GM12878 (cell line): ENCODE measurements around the gene PEAR1. TPM values are rescaled to one million over a fixed set of nuclear protein-coding genes. Genes with fewer than 3 reads are reported as not detected.

Experiments used
- ATAC-seq: fragments of 200-7000 bp; cut with Tn5 transposase; 3 replicates; pipeline ENCODE4 v1.9.1; 2020; ENCODE audit warnings: mild to moderate bottlenecking, moderate library complexity
- BruUV-seq: library from RNA; stranded (reverse); fragments of 400-500 nt; replicated peaks from 2 replicates; lab custom pipeline; 2021; lab: Mats Ljungman, UMichigan
- CTCF ChIA-PET: fragments of 300-600 bp; sonication (Branson Sonifier 250); formaldehyde crosslinking; extraction: SDS; loops from one replicate; lab custom pipeline; 2021; ENCODE audit warnings: inconsistent platforms; lab: Yijun Ruan, JAX
- POLR2A ChIA-PET: fragments of 350-600 bp; formaldehyde crosslinking; extraction: SDS; loops from one replicate; lab custom pipeline; 2021; ENCODE audit warnings: inconsistent platforms; lab: Charles Lee
- RAD21 ChIA-PET: fragments of 300-600 bp; sonication (Branson Sonifier 250); formaldehyde crosslinking; loops from one replicate; lab custom pipeline; 2023; ENCODE audit warnings: antibody characterized with exemption; ENCODE audit not compliant: unreplicated experiment; lab: Charles Lee
- SMC1A ChIA-PET: fragments of 300-600 bp; sonication (Branson Sonifier 250); formaldehyde crosslinking; loops from one replicate; lab custom pipeline; 2023; ENCODE audit not compliant: unreplicated experiment, uncharacterized antibody; lab: Charles Lee
- DNase-seq: peaks from one replicate; pipeline ENCODE4 v3.0.0-alpha.2; 2011; ENCODE audit warnings: low read depth, low spot score
- FAIRE-seq: peaks from 3 replicates; lab custom pipeline; 2011; peaks lifted over from hg19 to GRCh38; lab: Jason Lieb, UNC
- H2AFZ ChIP-seq: 2 replicates; pipeline ENCODE4 v1.6.0; 2011; ENCODE audit warnings: low read depth, low read length, control low read depth; ENCODE audit not compliant: control insufficient read depth
- H3K27ac ChIP-seq: 2 replicates; pipeline ENCODE4 v1.5.1; 2011; ENCODE audit warnings: control low read depth; ENCODE audit not compliant: control insufficient read depth, insufficient read depth
- H3K27me3 ChIP-seq, 2 experiments: replicated peaks in 1 of 2; 2 replicates each; pipeline versions ENCODE4 v1.6.0 to v1.6.1; 2011; ENCODE audit warnings: low read length in 1 of 2; ENCODE audit not compliant: control insufficient read depth in 2 of 2, insufficient read depth in 2 of 2
- H3K36me3 ChIP-seq, 2 experiments: 2 replicates each; pipeline ENCODE4 v1.5.1; 2011; ENCODE audit warnings: low read length in 1 of 2; ENCODE audit not compliant: control insufficient read depth in 2 of 2, insufficient read depth in 2 of 2
- H3K4me1 ChIP-seq: 2 replicates; pipeline ENCODE4 v1.6.1; 2011; ENCODE audit warnings: mild to moderate bottlenecking, low read length, moderate library complexity, mixed read lengths; ENCODE audit not compliant: control insufficient read depth, insufficient read depth
- H3K4me2 ChIP-seq: 2 replicates; pipeline ENCODE4 v1.6.0; 2011; ENCODE audit warnings: control low read depth; ENCODE audit not compliant: control insufficient read depth, insufficient read depth
- H3K4me3 ChIP-seq: fragments of 200-600 bp; sonication (generic); 2 replicates; pipeline ENCODE4 v1.5.1; 2016
- H3K79me2 ChIP-seq: 2 replicates; pipeline ENCODE4 v1.6.0; 2011; ENCODE audit warnings: low read length; ENCODE audit not compliant: control insufficient read depth, insufficient read depth
- H3K9ac ChIP-seq: 2 replicates; pipeline ENCODE4 v1.8.0; 2011; ENCODE audit warnings: low read length, control low read depth, mixed read lengths; ENCODE audit not compliant: control insufficient read depth, insufficient read depth
- H3K9me3 ChIP-seq: replicated peaks from 3 replicates; pipeline ENCODE4 v1.5.1; 2011; ENCODE audit warnings: mild to moderate bottlenecking, low read length; ENCODE audit not compliant: control insufficient read depth, insufficient read depth
- H4K20me1 ChIP-seq: 2 replicates; pipeline ENCODE4 v1.6.0; 2011; ENCODE audit not compliant: control insufficient read depth, insufficient read depth
- DPF2 ChIP-seq: fragments of 450-650 bp; IDR thresholded peaks from 2 replicates; pipeline ENCODE4 v1.6.1; 2017; ENCODE audit warnings: mild to moderate bottlenecking
- FOXM1 ChIP-seq: IDR thresholded peaks from 2 replicates; pipeline ENCODE4 v1.6.1; 2012; ENCODE audit warnings: low read depth, mild to moderate bottlenecking, inconsistent platforms, low read length, moderate library complexity
- IRF3 ChIP-seq: fragments of 450-650 bp; IDR thresholded peaks from 2 replicates; pipeline ENCODE4 v1.6.1; 2014; ENCODE audit warnings: mild to moderate bottlenecking
- MTA2 ChIP-seq: fragments of 450-650 bp; IDR thresholded peaks from 2 replicates; pipeline ENCODE4 v1.6.1; 2016; ENCODE audit warnings: low read depth, mild to moderate bottlenecking, moderate library complexity
- NR2F1 ChIP-seq: fragments of 450-650 bp; conservative IDR thresholded peaks from 2 replicates; pipeline ENCODE4 v1.6.1; 2017; ENCODE audit warnings: mild to moderate bottlenecking
- USF1 ChIP-seq: IDR thresholded peaks from 2 replicates; pipeline ENCODE4 v1.6.1; 2011; ENCODE audit warnings: borderline replicate concordance, low read depth, mild to moderate bottlenecking, moderate library complexity, mixed read lengths, low read length; ENCODE audit not compliant: insufficient read depth; ENCODE audit errors: extremely low read length
- ZBTB11 ChIP-seq: fragments of 450-650 bp; formaldehyde crosslinking; IDR thresholded peaks from 2 replicates; pipeline ENCODE4 v1.5.0; 2022; ENCODE audit warnings: mild to moderate bottlenecking, missing genetic modification characterization
- ZNF384 ChIP-seq: IDR thresholded peaks from 2 replicates; pipeline ENCODE4 v1.6.1; 2012; ENCODE audit warnings: low read depth, mild to moderate bottlenecking, low read length, improper control_type of control experiment, borderline replicate concordance
- WGBS: methylation state at CpG from one replicate; pipeline ENCODE4 v1.1.6; 2016; ENCODE audit warnings: low lambda C conversion rate; ENCODE audit not compliant: insufficient replicate concordance, insufficient coverage; ENCODE audit errors: missing lambda C conversion rate; 5-methylcytosine and 5-hydroxymethylcytosine counted together
- in situ Hi-C: fragments of 300-500 bp; cut with MboI; formaldehyde crosslinking; loops from 9 replicates; pipeline ENCODE4 v1.14.3; 2018; ENCODE audit warnings: mixed read lengths
- intact Hi-C: fragments of 100-400 bp; cut with micrococcal nuclease; formaldehyde crosslinking; loops from one replicate; pipeline ENCODE4 v1.14.2; 2022; ENCODE audit not compliant: unreplicated experiment
- polyA plus RNA-seq, 11 experiments: library from polyadenylated mRNA; depleted of rRNA in 4 of 11; unstranded in 6 of 11; stranded (reverse) in 5 of 11; fragments of >200 nt; fragmentation: Nextera tagmentation in 4 of 11; fragmentation: Illumina TruSeq in 1 of 11; extraction: Ambion mirVana in 4 of 11; extraction: Trizol in 1 of 11; gene quantifications; 1 replicate in 1 of 11; 2 replicates in 10 of 11; pipeline versions ENCODE4 v1.2.1 to v1.2.3, GENCODE V29; 2011 to 2016; ENCODE audit warnings: inconsistent platforms in 2 of 11, missing spikeins in 2 of 11, low read depth in 1 of 11
- total RNA-seq, 4 experiments: library from RNA; depleted of rRNA in 3 of 4; stranded (reverse); fragments of >200 nt in 3 of 4; fragmentation: Illumina TruSeq in 1 of 4; extraction: Trizol in 1 of 4; gene quantifications; 2 replicates each; pipeline versions ENCODE4 v1.2.1 to v1.2.3, GENCODE V29; 2013 to 2021

PEAR1 gene
- total and polyA plus RNA-seq, 10 of the 15 experiments (the other 5 are each of a cell fraction or from before 2014, with no cell fraction given) = not detected

GRCh38 chr1:156880473-156880872 lies 13.0 kb upstream of the PEAR1 start:
- Histone ChIP-seq H3K36me3 (no peaks in the 10 kb centered on the region), H3K27me3 (peaks cover 0 to 11% of the 10 kb centered on the region in 2 experiments; a peak in 3 of 4 replicates), H3K9me3 (no peaks in the 10 kb centered on the region), H2AFZ (no peak overlapping the region), H3K4me1 (no peaks in the 10 kb centered on the region), H4K20me1 (no peaks in the 10 kb centered on the region), H3K9ac (no peak overlapping the region), H3K4me3 (no peak overlapping the region), H3K79me2 (no peaks in the 10 kb centered on the region), H3K4me2 (no peak overlapping the region), H3K27ac (no peak overlapping the region)
- ATAC-seq (no peak), DNase-seq (no peak), FAIRE-seq (no peak)
- in situ Hi-C loops = no loop called here
- intact Hi-C loops = no loop called here
- 6% methylated on average over 5 of the region's 5 CpGs for WGBS
- SMC1A ChIA-PET = interaction anchor here (0.7 kb wide), 1 partner anchor 41 kb away, joined by 3 read pairs; no protein-coding TSS in a partner anchor
- RAD21 ChIA-PET = interaction anchor here (1.2 kb wide), 1 partner anchor 191 kb away, joined by 4 read pairs; no protein-coding TSS in a partner anchor
- BruUV-seq = no TSS peak
- CTCF ChIA-PET = interaction anchor here (1.0 to 2.4 kb wide), 4 partner anchors 11 to 174 kb away, joined by 3 to 13 read pairs (median 4); no protein-coding TSS in a partner anchor
- POLR2A ChIA-PET = no interaction called here
- TF ChIP-seq NR2F1 (no peak), ZBTB11 (no peak)

- POLR2A ChIA-PET = no interaction called here
- no peak for TF ChIP-seq DPF2
- TF ChIP-seq MTA2 = no peak
- TF ChIP-seq FOXM1 = no peak
- TF ChIP-seq ZNF384 = no peak
- no peak for TF ChIP-seq USF1
- TF ChIP-seq IRF3 = no peak
Observed at GRCh38 chr1:156881101-156881500, 12.4 kb upstream of the PEAR1 start.

More at GRCh38 chr1:156881101-156881500, 12.4 kb upstream of the PEAR1 start:
- SMC1A ChIA-PET = interaction anchor here (0.6 to 1.0 kb wide), 3 partner anchors 10 to 86 kb away, joined by 3 read pairs; no protein-coding TSS in a partner anchor
- intact Hi-C loops = no loop called here
- CTCF ChIA-PET = interaction anchor here (1.0 to 2.4 kb wide), 3 partner anchors 10 to 175 kb away, joined by 3 to 13 read pairs (median 3); no protein-coding TSS in a partner anchor
- DNase-seq (no peak), FAIRE-seq (no peak), ATAC-seq (no peak)
- no peak overlapping the region for H3K9ac ChIP-seq
- H3K27me3 ChIP-seq = peaks cover 0 to 13% of the 10 kb centered on the region in 2 experiments; a peak in 3 of 4 replicates
- no peak overlapping the region for H3K27ac ChIP-seq
- H3K4me1 ChIP-seq = no peaks in the 10 kb centered on the region
- H3K79me2 ChIP-seq = no peaks in the 10 kb centered on the region
- no peak overlapping the region for H2AFZ ChIP-seq
- 38% methylated on average over 10 of the region's 10 CpGs for WGBS
- no peaks in the 10 kb centered on the region for H4K20me1 ChIP-seq
- in situ Hi-C loops = no loop called here
- no peak overlapping the region for H3K4me3 ChIP-seq
- no peak overlapping the region for H3K4me2 ChIP-seq
- RAD21 ChIA-PET = interaction anchor here (1.2 kb wide), 1 partner anchor 191 kb away, joined by 4 read pairs; no protein-coding TSS in a partner anchor
- H3K36me3 ChIP-seq = no peaks in the 10 kb centered on the region
- no TSS peak for BruUV-seq
- no peaks in the 10 kb centered on the region for H3K9me3 ChIP-seq
